ENCODE data around the gene LRRC40.

DNA sequence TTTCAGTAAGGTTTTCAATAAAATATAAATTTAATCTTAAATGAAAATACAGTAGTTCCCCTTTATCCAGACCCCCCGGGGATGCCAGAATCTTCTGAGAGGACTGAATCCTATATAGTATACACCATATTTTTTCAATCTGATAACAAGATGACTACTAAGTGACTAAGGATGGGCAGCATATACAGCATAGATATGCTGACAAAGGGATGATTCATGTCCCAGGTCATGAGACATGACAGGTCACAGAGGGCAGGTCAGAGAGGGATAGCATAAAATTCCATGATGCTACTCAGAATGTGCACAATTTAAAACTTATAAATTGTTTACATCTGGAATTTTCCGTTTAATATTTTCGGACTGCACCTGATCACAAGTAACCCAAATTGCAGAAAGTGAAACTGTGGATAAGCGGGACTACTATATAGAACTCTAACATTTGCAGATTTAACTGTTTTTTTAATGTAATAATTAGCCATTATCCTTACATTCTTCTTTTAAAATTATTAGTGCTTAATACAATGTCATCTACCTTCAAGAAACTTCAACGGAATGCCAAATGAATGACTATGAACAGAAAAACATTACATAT is 48.8 kb downstream of the LRRC40 start:
- TF ChIP-seq EP300 (IDR thresholded peaks at IDR 0.05) (no peak), POLR2AphosphoS5 (IDR thresholded peaks at IDR 0.05) (no peak)
- TF ChIP-seq, protein P1, sequence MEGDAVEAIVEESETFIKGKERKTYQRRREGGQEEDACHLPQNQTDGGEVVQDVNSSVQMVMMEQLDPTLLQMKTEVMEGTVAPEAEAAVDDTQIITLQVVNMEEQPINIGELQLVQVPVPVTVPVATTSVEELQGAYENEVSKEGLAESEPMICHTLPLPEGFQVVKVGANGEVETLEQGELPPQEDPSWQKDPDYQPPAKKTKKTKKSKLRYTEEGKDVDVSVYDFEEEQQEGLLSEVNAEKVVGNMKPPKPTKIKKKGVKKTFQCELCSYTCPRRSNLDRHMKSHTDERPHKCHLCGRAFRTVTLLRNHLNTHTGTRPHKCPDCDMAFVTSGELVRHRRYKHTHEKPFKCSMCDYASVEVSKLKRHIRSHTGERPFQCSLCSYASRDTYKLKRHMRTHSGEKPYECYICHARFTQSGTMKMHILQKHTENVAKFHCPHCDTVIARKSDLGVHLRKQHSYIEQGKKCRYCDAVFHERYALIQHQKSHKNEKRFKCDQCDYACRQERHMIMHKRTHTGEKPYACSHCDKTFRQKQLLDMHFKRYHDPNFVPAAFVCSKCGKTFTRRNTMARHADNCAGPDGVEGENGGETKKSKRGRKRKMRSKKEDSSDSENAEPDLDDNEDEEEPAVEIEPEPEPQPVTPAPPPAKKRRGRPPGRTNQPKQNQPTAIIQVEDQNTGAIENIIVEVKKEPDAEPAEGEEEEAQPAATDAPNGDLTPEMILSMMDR (IDR thresholded peaks at IDR 0.05) = no peak

Measured in sigmoid colon (tissue), 4 donors.